IPS DF 19.7 (cell line): ENCODE data around the gene DRC3.

ENCODE experiments used
- DNase-seq: peaks from one replicate; pipeline ENCODE4 v3.0.0-alpha.2; 2013; ENCODE audit warnings: low read depth, low spot score

Gene DRC3

GRCh38 chr17:18021372-18021771 lies 48.7 kb downstream of the DRC3 start:
- no peak for DNase-seq

GRCh38 chr17:18025241-18025944 lies 52.7 kb downstream of the DRC3 start:
- no peak for DNase-seq

GRCh38 chr17:18025945-18026776 lies 53.5 kb downstream of the DRC3 start:
- DNase-seq: no peak

GRCh38 chr17:18027280-18027679 lies 54.6 kb downstream of the DRC3 start:
- DNase-seq: no peak

GRCh38 chr17:18028114-18028951 lies 55.7 kb downstream of the DRC3 start:
- DNase-seq: no peak

GRCh38 chr17:18028952-18029540 lies 56.4 kb downstream of the DRC3 start:
- no peak for DNase-seq

GRCh38 chr17:18031955-18032354 lies 59.3 kb downstream of the DRC3 start:
- no peak for DNase-seq

GRCh38 chr17:18033442-18034099 lies 60.9 kb downstream of the DRC3 start:
- DNase-seq: peak; percentile 40

GRCh38 chr17:18035704-18036103 lies 63.0 kb downstream of the DRC3 start:
- no peak for DNase-seq

GRCh38 chr17:18037486-18037885 lies 64.8 kb downstream of the DRC3 start:
- DNase-seq: no peak

GRCh38 chr17:18038149-18038850 lies 65.6 kb downstream of the DRC3 start:
- no peak for DNase-seq

GRCh38 chr17:18038861-18039534 lies 66.3 kb downstream of the DRC3 start, which contains the start of the genes ATPAF2 and GID4:
Gene ATPAF2, minus strand, starts transcription at chr17:18039168. Its CDS starts 155 bp downstream, at chr17:18039013.
Gene GID4, plus strand, starts transcription at chr17:18039408. Its CDS starts 57 bp downstream, at chr17:18039465.
- DNase-seq: peak; percentile 92

- DNase-seq: no peak
These were observed 67.0 kb downstream of the DRC3 start for GRCh38 chr17:18039535-18040260.

GRCh38 chr17:18040261-18040858 lies 67.7 kb downstream of the DRC3 start:
- DNase-seq: no peak

GRCh38 chr17:18041776-18042175 lies 69.1 kb downstream of the DRC3 start:
- DNase-seq: no peak

- DNase-seq: no peak
These were observed 70.3 kb downstream of the DRC3 start for GRCh38 chr17:18042983-18043382.

GRCh38 chr17:18043491-18043890 lies 70.8 kb downstream of the DRC3 start:
- no peak for DNase-seq

GRCh38 chr17:18044609-18045008 lies 71.9 kb downstream of the DRC3 start:
- no peak for DNase-seq
